Fibroblast of skin of right biceps (primary cell): ENCODE results near the gene SLC38A1.

Experiments used
- DNase-seq: peaks from one replicate; pipeline ENCODE4 v3.0.0-alpha.2; 2013

Gene SLC38A1

DNA sequence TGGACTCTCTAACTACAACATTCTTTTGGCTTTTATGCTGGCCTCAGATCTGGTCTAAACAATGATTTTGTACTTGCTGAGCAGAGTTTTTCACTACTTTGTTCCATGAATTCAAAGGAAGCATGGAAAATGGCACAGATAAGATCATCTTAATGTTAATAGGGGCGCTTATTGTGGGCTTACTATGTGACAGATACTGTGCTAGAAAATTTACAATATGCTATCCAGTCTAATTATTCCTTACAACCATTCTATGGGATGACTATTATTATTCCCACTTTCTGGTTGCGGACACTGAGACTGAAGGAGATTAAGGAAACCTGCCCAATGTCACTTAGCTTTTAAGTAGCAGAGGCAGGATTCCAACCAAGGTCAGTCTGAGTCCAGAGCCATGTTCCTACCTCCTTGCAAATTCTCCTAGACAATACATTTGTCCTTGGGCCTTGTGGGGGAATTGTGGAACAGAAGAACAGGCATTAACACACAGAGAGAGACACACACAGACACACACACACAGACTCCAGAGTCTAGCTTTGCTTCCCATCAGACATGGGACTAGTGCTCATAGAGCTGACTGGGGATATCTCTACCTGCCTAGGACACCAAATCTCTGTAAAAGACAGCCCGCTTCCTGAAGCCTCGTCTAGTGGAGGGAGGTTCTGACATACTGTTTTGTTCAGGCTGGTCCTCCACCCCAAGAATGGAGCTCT, 107.7 kb downstream of the SLC38A1 start:
- no peak for DNase-seq

DNA sequence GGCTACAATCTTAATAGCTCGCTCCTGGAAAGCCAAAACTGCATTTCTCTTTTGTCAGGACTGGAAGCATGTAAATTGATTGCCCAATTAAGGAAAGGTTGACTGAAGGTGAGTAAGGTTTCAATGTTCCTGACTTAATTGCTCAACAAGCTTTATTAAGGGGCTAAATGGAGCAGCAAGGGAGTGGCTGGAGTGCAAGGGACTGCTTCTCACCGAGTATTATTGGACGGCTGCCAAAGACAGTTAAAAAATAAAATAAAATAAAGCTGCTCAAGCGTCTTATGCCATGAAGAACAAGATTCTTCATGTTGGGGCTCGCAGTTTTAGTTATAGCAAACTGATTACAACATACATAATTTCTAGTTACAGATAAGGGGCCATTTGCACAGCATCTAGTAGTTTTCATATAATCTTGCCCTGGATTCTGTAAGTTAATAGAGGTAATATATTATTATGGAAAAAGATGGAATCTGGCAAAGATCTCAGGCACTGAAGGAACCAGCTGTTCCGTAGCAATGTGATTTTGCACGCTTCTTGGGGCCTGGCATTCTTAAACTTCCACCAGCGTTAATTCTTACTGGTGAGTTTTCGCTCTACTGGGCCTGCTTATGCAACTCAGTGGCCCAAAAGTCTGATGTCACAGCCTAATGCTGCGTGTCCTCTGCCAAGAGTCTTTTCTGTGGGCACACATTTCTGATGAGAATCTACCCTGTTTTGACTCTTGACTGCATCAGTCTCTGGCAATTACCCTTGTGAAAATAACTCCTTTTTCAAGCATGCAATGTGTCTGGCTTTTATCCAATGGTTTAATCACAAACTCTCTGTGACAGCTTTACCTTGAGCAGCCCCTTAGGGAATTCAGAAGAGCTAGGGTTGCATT, 108.5 kb downstream of the SLC38A1 start:
- DNase-seq = peak; percentile 72

DNA sequence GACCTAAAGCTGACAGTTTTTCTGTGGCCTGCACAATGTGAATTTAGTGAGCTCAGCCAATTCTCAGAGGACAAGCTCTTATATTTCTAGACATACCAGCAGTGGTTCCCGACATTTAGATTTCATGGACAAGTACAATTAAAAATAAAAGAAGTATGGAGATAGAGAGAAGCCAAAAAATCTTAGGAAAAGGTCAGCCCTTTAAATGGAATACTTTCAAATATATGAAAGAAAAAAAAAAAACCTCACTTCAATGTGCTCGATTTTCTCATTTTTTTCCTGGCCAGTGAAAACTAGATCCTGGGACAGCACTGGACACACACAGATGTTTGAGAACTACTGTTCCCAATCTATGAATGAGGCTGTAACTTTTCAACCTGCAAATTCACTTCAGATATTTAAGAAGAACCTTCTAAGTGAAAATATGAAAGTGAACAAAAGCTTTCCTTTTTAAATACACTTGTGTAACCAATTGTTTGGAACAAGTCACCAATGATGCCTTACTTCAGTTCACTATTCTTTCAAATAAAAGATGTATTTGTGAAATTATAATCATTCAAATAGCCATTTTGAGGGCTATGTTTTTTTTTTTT, 109.4 kb downstream of the SLC38A1 start:
- no peak for DNase-seq

DNA sequence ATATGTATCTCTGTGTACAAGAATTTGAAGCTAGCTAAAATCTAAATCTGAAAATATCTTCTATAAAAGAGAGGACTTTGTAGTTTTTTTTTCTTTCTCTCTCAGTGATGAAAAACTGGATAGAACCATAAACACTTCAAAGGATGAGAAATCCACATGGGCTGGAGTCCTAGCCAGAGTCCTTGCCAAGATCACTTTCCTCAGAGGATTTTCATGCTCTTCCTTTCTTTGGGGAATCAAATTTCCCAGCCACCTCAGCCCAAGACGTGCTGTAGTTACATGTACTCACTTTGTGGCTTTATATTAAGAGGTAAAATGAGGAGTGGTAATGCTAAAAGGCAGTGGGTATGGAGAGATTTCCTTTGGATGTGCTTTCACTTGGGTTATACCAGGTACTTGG, 110.3 kb downstream of the SLC38A1 start:
- no peak for DNase-seq

DNA sequence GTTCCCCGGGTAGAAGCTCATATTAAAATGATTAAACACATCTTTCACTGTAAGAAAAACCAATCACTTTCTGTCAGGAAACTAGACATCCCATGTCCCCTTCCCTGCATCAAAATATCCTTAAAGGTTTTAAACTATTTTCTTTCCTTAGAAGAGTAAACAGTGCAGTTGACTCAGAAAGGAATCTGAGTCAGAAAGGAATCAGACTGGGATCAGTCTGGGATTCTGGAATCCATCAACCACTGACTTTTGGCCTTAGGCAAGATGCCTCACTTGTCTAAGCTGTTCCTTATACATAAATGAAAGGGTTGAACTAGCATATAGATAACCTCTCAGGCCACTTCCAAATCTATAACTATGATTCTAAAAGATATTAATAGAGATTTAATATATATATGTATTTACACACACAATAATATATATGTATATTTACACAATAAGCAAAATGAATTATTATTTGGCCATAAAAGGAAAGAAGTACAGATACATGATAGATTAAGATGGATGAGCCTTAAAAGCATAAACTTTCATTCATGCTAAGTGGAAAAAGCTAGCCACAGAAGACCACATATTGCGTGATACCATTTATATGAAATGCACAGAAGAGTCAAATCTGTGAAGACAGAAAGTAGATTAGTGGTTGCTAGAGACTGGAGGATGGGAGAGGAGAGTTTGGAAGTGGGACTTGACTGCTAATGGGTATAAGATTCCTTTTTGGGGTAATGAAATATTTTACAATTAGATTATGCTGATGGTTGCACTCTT, 114.4 kb downstream of the SLC38A1 start:
- DNase-seq = peak; percentile 74

DNA sequence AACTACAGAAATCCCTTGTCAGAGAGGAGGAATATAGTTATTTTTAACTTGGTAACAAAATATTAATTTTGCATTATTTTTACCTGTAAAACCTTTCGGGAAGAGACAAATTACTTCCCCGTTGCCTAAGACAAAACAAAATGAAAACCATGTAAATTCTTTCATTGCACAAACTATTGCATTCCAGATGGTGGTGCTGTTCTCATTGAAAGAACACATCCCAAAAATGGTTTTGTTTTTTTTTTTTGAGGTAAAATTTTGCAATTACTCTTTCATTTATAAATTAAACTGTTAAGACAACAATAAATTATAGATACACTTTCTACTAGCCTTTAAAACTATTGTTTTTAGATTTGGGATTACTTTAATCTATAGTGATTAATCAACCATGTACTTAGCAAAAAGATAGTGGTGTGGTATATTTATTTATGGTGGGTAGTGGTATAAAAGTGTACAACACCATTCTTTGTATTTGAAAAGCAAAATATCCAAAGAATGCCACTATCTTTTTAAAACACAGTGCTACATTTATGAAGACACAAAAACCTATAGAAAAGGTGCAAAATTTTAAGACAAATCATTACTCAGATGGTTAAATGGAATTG, 115.5 kb downstream of the SLC38A1 start:
- DNase-seq = peak; percentile 38

DNA sequence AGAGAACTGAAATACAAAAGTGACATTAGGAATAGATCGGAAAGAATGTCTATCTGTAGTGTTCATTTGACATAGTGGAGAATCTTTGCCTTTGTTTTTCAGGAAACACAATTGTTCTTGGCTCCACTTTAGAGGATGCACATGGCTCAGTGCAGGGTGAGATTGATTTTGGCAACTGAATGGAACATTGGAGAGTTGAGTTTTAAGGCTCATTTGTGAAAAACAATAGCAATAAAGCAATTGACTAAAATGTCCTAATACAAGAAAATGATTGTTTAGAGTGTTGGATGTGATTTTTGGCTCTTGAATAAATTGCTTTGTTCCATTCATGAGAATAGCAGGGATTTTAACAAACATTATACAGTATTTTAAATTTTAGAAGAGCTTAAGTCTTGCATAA, 116.4 kb downstream of the SLC38A1 start:
- DNase-seq = no peak

DNA sequence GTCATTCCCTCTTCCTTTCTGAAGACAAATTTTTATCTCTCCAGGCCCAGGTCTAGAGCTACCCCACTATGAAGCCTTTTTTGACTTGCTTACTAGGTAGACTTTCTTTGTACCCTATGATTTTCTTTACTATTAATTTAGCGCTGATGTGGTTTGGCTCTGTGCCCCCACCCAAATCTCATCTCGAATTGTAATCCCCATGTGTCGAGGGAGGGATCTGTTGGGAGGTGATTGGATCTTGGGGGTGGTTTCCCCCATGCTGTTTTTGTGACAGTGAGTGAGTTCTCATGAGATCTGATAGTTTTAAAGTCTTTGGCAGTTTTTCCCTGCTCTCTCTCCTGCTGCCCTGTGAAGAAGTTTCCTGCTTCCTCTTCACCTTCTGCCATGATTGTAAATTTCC, 118.1 kb downstream of the SLC38A1 start:
- no peak for DNase-seq

DNA sequence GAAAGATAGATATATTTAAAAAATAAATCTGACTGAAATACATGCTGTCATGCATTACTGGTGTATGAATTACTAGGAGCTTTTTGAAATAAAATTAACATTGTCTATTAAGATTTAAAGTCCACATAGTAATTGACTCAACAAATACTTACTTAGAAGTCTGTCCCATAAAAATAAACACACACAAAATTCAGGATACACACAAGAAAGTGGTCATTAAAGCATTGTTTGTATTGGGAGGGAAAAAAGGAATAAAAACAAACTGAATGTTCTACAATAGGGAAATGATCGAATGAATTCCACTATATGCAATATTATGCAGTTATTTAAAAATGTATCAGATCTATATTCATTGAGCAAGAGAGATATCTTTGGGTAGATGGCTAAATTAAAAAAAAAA, 118.9 kb downstream of the SLC38A1 start:
- DNase-seq = no peak

DNA sequence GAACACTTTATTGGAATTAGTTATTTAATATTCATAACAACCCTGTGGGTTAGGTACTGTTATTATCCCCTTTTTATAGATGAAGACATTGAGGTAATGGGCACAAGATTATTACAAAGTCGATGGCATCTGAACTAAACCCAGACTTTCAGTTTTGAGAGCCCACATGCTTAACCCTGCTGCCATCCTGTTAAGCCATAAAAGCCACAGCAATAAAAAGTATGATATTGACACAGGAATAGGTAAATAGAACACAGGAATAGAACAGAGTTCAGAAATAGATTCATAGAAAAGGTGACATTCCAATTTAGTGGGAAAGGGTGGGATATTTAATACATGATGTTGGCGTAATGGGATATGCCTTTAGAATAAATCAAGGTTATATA, 119.8 kb downstream of the SLC38A1 start:
- DNase-seq = no peak

DNA sequence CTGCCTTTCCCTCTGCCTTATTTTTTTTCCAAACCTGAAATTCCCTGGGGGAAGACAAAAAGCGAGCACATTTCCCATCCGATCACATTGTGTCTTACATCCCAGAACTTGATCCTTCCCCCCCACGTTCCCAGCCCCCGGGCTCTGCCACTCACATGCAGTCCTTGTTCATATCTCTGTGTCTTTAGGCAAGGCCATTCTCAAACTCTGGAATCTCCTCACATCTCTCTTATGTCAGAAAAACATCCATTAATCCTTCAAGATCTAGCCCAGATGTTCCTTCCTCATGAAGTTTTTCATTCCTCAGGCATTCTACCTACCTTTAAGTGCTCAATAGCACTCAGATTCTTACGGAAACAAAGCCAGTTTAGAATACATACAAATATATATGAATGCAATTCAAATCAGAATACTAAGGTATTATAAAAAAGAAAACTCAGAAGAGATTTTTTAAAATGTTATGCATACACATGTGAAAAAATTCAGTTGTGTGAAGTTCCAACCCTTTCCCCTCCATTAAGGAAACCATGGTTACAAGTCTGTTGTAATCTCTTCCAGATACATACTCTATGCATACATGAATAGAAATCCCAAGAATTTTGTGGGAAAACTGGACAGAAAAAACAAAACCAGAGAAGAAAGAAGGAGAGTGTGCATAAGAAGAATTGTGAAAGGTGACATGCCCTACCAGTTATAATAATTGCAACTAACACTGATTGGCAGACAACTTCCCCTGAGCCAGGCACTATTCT, 120.3 kb downstream of the SLC38A1 start:
- DNase-seq = peak; percentile 51

DNA sequence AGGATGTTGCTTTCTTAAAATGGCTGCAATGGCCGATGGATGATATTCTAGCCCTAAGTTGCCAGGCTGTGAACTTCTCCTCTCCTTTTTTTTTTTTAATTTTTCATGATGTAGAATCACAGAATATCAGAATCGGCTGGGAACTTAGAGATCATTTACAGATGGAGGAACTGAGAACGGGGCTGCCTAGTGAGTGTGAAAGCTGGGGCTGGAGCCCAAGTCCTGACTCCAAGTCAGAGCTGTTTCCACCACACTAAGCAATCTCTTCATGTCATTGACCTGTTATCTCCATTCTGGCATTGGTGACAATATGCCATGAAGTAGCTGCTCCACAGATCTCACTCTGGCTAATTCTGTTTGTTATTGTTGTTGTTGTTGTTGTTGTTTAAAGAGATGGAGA, 121.7 kb downstream of the SLC38A1 start:
- DNase-seq = no peak

DNA sequence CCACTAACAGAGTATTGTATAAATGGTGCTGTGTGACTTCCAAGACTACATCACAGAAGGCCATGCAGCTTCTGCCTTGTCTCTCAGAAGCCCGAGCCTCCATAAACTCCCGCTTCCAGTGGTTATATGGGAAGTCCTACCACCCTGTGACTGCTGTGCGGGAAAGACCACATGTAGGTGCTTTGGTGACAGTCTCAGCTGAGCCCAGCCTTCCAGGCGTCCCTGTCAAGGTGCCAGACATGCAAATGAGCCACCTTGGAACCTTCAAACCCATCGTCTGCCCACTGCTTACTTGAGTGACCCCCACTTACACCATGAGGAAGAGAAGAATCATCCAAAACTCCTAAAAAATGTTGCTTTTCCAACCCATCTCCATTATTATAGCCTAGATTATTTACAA, 123.0 kb downstream of the SLC38A1 start:
- DNase-seq = no peak

DNA sequence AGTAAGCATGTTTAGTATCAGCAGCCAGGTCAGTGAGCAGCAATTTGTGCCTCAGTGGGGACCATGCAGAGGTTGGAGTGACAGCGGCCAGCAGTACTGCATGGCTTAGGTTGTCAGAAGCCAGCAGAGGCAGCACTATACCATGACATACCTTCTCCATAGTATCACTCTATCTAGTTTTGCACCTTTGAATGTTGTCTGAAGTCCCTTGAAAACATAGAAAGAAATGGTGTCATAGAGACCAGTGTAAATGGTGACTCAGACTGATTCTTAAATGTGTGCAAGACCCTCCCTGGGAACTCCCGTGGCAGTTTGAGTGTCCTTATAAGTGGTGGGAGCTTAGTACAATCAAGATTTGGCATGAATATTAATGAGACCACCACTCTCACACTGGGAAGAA, 124.4 kb downstream of the SLC38A1 start:
- DNase-seq = no peak

DNA sequence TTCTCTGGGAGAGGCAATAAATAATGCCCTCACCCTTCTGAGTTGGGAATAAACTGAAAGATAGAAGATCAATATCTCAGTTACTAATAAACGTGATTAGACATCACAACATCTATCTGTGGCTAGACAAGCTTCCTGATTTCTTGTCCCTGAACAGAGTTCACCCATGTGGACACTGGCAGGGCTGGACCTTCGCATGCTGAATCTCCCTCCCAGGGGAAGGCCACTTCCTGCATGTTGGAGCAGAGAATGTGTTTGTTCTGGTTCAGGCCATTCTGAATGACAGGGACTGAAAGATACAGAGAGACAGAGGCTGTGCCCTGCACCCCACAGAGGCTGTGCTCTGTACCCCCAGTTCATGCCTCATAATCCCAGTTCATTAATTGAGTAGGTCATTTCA, 132.6 kb downstream of the SLC38A1 start:
- no peak for DNase-seq

DNA sequence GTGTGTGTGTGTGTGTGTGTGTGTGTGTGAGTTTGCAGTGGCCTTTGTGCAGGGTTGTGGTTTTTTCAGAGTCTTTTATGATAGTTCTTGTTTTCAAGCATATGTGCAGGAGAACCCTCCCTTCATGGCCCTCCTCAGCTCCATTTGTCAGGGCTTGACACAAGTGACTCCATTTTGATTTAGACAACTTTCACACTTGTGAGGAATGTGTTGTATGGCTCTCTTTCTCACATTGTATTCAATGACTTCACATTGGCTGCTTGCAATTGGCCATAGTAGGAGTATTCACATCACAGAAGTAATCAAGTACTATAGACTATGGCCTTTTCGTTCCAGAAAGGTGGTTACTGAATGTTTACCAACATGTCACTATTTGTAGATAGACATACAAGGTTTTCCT, 133.1 kb downstream of the SLC38A1 start:
- DNase-seq = no peak

DNA sequence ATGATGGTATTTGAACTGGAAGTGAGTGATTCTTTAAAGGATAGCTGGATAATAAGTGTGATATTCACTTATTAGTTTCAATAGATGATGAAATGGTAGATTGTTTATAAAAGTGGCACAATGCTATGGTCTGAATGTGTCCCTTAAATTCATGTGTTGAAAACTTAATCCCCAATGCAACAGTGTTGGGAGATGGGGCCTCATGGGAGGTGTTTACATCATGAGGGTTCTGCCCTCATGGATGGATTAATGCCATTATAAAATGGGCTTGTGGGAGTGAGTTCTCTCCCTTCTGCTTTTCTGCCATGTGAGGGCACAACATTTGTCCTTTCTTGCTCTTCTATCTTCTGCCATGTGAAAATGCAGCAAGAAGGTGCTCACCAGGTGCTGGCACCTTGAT, 134.0 kb downstream of the SLC38A1 start:
- no peak for DNase-seq

DNA sequence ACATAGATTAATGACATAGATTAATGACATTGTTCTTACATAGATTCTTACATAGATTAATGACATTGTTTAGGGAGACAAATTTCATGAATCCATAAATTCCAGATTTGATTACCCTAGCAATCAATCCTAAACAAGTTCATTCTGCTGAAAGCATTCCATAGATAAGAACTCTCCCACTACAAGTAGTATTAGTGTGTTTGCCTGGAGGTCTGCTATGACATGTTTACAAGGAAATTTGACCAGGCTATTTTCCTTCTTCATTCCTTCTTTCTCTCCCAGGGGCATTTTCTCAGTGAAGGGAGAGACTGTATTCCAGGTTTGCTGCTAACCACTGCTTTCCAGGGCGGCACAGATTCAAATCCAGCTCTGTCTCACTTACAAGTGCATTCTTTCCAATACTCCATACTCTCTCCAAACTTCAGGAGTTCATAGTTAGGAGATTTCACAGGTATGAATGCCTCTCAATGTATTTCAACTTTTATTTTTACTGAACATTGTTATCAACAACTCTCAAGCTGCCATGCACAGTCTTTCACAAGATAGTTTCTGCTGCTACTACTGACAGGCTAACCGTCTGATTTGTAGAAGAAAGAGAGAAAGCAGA, 134.5 kb downstream of the SLC38A1 start:
- DNase-seq = no peak

DNA sequence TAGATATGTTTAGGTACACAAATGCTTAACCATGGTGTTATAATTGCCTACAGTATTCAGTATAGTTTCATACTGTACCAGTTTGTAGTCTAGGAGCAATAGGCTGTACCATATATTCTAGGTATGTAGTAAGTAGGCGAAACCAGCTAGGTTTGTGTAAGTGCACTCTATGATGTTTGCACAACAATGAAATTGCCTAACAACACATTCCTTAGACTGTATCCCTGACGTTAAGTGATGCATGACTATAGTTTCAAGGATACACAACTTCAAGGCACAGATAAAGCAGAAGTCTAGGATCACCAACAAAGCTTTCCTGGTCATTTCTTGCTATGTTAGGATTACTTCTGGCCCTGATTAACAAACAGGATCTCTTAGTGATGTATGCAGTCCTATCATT, 135.1 kb downstream of the SLC38A1 start:
- DNase-seq = no peak
